ENCODE results near the gene NTM.

DNA sequence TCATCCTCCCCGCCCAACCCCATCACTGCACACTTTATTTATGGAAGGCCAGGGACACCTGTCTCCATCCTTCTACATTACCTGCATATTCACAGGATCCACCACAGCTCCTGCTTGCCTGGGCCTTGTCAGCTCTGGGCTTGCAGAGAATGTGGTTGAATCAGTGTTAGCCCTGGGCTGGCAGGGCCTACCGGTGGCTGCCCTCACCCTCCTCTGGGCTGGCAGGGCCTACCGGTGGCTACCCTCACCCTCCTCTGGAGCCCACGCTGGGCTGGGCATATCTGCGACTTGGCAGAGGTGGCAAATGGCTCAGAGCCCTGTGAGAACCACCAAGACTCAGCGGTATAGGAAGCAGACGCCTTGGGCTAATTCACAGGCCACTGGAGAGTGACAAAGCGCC lies 300.9 kb downstream of the NTM start:
- no peak for TF ChIP-seq EZH2 (IDR thresholded peaks at IDR 0.05; ENCODE audit: borderline replicate concordance, low read length)
- TF ChIP-seq, protein P1, sequence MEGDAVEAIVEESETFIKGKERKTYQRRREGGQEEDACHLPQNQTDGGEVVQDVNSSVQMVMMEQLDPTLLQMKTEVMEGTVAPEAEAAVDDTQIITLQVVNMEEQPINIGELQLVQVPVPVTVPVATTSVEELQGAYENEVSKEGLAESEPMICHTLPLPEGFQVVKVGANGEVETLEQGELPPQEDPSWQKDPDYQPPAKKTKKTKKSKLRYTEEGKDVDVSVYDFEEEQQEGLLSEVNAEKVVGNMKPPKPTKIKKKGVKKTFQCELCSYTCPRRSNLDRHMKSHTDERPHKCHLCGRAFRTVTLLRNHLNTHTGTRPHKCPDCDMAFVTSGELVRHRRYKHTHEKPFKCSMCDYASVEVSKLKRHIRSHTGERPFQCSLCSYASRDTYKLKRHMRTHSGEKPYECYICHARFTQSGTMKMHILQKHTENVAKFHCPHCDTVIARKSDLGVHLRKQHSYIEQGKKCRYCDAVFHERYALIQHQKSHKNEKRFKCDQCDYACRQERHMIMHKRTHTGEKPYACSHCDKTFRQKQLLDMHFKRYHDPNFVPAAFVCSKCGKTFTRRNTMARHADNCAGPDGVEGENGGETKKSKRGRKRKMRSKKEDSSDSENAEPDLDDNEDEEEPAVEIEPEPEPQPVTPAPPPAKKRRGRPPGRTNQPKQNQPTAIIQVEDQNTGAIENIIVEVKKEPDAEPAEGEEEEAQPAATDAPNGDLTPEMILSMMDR (IDR thresholded peaks at IDR 0.05; ENCODE audit: low read length): no peak

Measured in OCI-LY1 (cell line).